Measurements from ENCODE around the gene ANXA5.
"Not testable (repeated sequence)": the region's sequence is repeated elsewhere in the genome, so short reads cannot be mapped to it uniquely, and the experiment has no call there.

The ANXA5 gene

DNA sequence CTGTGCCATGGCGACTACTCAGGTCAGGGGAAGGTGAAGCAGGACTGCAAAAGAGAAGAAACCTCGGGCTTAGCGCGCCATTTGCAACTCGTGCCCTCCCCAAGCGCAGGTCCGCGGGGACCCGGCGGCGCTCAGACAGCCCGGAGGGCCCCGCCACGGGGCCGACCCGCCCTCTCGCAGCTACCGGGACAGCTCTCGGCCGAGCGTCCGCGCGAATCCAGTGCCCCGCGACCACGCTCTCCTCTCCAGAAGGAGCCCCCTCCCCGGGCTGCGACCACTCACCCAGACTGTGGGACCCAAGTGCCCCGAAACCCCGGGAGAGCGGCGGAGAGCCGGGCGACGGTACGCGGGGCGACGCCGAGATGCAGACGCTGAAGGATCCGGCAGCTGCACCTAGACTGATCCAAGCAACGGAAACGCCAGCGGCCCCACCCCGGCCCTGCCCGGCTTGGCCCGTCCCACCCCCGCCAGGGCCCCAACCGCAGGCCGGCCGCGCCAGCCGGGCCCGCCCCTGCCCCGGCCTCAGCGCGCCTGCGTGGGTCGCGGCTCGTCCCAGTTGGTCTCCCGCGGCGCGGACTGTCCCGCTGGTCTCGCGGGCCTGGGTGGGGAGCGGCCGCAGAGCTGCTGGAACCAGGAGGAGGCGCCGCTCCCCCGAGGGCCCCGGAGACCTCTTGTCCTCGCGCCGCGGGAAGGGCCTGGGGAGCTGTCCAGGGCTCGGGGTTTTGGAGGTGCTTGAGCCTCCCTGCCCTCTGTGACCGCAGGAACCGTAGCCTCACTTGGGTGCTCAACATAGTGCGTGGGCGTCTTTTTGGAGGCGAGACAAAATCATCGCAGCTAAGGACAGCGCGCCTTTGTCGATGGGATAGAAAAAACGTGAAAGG lies at the start of gene ANXA5:
TSS of gene ANXA5 (minus strand) at position 400 of the 881 bp plus-strand sequence. CDS start at position 9, 391 bp downstream.
- no peak for FAIRE-seq

DNA sequence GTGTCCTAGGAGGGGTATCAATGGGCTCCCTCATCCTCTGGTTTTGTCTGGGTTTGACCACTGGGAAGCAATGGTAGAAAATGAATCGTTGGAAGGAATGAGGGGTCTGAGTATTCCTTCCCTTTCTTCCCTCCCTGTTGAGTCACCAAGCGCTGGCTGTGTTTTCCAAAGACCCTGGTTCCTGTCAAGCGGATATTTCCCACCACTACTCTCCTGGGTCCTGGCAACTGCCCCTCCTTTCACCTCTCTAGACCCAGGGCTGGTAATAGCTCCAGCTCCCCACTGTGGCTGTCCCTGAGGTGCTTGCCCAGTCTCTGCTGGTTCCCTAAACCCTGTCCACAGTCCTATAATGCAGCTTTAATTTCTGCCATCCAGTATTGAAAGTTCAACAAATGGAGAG lies 46.0 kb upstream of the ANXA5 start:
- FAIRE-seq: no peak

- FAIRE-seq: no peak
These were observed 45.0 kb upstream of the ANXA5 start for GRCh38 chr4:121741751-121742150.

GRCh38 chr4:121740796-121741409 lies 44.1 kb upstream of the ANXA5 start:
- no peak for FAIRE-seq

DNA sequence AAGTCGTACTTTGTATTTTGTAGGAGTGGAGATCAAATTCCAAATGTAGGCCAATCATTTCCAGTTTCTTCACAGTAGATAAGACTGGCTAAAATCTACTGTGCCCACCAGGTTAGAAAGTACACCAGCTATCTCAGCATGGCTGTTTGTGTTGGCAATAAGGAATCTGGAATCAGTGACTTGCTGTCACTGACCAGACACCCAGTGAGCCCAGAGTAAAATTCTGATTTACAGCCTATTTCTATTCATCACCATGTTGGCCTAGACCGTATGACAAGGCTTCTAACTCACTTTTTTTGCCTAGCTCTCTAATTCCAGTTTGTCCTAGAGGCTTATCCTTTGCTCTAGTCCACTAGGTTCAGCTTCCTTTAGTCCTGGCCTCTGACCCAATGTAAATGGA lies 42.8 kb upstream of the ANXA5 start:
- no peak for FAIRE-seq

- no peak for FAIRE-seq
These were observed 42.2 kb upstream of the ANXA5 start for GRCh38 chr4:121738780-121739535.

DNA sequence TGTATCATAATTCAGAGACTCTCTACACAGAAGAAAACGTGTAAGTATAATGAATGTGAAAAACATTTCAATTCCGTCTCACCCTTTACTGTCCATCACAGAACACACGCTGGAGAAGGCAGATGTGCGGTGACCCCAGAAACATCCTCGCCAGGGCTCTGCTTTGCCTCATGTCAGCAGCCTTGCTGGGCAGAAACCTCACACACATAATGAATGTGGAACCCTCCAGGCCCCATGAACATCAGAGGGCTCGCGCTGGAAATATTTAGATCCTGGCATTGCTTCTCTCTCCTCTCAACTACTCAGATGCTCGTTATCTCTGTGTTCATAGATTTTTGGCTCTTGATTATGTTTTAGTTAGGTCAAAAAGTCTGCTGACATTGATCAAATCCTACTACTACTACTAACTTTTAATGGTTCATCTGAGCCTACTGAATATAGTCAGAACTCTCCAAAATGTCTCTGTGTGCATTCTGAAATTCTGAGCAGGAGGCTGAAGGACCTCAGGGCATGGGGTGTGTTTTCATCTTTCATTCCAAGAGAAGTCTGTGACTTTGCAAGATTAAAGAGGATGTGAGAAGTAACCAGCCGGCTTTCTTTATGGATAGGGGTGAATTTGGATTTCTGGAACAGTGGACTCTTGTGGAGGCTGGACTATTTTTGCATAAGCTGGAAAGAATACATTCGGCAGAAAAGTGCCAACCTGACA lies 41.2 kb upstream of the ANXA5 start:
- FAIRE-seq: no peak

DNA sequence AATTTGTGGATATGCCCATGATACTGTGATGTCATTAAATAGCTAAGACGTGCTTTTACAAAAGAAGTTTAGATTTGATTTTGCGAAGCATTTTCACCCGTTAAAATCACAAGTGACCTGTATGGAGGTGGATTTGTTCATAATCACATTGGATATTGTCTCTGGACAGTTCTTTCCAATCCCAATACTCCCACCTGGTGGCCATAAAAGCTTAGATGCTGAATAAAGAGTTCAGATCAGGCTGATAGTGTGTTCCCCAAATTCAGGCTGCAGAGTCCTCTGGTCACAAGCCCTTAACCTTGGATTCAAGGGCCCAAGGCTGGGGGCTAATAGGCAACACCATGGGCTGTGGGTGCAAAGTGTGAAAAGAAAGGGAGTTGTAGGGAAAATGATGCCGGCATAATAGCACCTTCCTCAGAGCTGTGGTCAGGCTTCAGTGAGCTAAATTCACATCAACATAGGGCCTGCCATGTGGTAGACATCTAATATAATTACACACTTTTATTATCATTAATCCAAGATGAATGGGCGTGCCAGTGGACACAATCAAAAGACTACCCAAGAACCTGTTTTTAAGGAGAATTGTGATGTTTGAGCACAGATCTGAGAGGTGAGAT lies 40.1 kb upstream of the ANXA5 start:
- FAIRE-seq: no peak

- FAIRE-seq: no peak
These were observed 37.8 kb upstream of the ANXA5 start for GRCh38 chr4:121734571-121734970.

GRCh38 chr4:121733942-121734341 lies 37.2 kb upstream of the ANXA5 start:
- FAIRE-seq: no peak

GRCh38 chr4:121729753-121730152 lies 33.0 kb upstream of the ANXA5 start:
- FAIRE-seq: not testable (repeated sequence)

DNA sequence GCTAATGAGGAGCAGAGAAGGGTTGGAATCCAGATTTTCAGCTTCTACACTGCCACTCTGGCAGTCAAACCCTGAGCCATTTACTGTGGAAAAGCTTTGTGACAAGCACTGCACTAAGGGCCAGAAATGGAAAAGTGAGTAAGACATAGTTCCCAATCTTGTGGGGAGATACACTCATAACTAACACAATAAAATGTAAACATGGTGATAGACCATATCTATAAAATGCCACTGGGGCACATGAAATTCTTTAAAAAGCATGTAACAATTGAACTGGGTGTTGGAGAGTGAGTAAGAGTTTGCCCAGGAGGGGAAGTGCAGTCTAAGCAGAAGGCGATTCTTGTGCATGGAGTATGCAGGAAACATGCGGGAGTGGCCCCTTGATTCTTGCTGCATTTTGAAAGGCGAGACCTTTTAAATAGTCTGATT lies 32.0 kb upstream of the ANXA5 start:
- no peak for FAIRE-seq

GRCh38 chr4:121728066-121728465 lies 31.3 kb upstream of the ANXA5 start:
- no peak for FAIRE-seq

DNA sequence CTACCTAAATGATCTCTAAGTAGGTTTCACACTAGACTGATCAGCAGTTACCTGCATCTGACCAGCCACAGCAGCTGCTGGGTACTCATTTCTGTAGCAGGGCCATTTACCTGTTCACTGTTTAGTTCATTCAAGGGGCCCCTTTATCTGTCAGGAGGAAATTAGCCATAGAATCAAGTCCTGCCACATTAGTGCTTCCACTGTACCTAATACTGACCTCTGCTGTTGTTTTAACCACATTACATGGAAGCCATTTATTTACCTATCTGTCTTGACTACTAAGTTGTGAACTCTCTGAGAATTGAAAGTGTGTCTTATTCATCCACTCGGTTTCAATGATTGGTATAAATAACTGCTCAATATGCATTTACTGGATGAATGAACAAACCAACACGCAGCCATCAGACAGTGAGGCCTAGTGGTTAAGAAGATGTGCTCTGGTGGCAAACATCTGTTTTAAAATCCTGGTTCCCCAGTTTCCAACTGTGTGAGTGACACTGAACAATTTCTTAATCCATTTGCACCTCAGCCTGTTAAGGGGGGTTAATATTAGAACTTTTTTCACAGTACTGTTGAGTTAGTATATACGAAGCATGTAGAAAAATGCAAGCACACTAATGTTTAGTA lies 30.0 kb upstream of the ANXA5 start:
- FAIRE-seq: peak; percentile 99

DNA sequence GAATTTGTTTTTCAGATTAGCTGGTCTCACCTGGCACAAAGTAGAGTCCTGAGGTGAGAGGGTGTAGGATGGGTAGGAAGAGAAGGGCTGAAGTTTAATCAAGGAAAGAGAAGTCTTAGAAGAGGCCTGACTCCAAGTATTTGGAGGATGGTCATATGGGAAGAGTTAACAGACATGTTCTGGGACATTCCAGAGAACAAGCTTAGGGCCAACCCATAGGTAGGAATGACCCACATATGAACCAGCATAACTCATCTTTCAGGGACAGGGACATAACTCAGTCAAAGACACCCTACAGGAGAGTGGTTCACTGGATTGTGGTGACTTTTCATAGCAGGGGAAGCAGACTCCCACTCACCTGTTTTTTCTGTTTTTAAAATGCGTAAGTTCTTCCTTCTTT lies 27.9 kb upstream of the ANXA5 start:
- no peak for FAIRE-seq

- no peak for FAIRE-seq
These were observed 24.9 kb upstream of the ANXA5 start for GRCh38 chr4:121721700-121722099.

DNA sequence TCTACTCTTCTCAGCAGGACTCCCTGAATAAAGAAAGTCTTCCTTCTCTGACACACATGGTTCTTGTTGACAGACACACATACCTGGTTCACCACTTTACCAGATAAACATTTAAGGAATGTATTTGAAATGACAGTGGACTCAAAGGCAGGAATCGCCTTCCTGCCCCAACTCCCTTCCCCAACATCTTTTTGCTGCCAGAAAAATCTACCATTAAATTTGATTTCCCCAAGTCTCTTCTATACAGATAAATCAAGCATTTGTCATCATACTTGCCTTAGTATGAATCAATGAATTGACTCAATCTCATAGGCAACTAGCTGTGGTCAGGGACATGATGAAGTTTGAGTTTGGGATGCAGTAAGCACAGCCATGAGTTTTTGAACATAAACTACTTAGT lies 23.3 kb upstream of the ANXA5 start:
- no peak for FAIRE-seq

DNA sequence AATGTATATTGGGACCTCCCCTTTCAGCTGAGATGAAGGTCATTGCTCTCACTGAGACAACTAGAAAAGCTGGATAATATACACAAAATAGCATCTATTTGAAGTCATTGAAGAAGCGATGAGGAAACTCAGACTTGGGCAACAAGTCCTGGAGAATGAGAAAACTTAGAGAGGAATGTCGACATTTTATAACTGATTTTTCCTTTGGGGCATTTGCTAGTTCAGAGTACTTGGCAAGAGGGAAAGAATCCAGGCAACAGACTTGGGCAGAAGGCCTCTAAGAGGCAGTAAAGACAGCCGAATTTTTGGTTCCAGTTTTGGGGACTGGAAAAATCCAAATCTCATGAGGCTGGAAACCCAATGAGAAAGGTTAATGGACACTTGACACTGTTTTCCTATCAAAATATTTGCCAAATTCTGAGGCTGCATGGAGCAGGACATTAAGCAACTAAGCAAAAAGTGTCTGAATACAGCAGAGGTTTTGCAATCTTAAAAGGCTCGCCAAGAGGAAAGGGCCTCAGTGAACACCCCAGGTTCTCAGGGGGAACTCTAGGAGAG lies 21.0 kb upstream of the ANXA5 start:
- no peak for FAIRE-seq

GRCh38 chr4:121714548-121714947 lies 17.8 kb upstream of the ANXA5 start:
- no peak for FAIRE-seq

- no peak for FAIRE-seq
These were observed 16.0 kb upstream of the ANXA5 start for GRCh38 chr4:121712783-121713182.

DNA sequence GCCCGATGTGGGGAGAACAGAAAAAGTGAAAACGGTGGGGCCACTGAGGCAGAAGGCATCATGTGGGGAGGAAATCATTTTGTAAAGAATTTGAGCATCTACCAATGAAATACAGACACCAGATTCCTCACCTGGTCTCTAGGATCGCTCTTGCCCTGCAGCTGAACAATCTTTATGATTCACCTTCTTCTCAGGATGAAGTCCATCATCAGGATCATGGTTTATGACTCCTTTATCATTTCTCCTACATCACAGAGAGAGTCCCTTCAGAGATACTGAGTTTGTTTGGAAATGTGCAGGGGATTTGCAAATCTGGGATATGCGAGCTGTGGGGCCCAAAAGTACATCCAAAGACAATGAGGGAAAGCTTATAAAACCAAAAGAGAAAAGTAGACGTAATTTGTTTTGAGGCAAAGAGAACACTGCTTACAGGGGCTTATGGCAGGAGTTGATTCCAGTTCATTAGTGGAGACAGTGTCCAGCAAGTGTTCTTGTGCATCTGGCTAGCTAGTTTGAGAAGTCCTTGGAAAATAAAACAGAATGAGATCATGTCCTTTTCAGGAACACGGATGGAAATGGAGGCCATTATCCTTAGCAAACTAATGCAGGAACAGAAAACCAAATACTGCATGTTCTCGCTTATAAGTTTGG lies 15.3 kb upstream of the ANXA5 start:
- no peak for FAIRE-seq

Measured in islet of Langerhans (tissue), 1 donor.